IPS-20b (cell line): ENCODE results near the gene PABPC1L.

Experiments
- H3K27ac ChIP-seq: one replicate; pipeline ENCODE4 v1.5.1; 2013; ENCODE audit warnings: low read length
- H3K27me3 ChIP-seq: 2 replicates; pipeline ENCODE4 v1.6.1; 2013; ENCODE audit warnings: mild to moderate bottlenecking, low read length, inconsistent platforms; ENCODE audit not compliant: insufficient read depth
- H3K36me3 ChIP-seq: 2 replicates; pipeline ENCODE4 v1.6.1; 2013; ENCODE audit warnings: low read depth, mild to moderate bottlenecking, inconsistent platforms, low read length, moderate library complexity; ENCODE audit not compliant: insufficient read depth
- H3K4me1 ChIP-seq: 2 replicates; pipeline ENCODE4 v1.6.1; 2013; ENCODE audit warnings: mild to moderate bottlenecking, control low read depth, inconsistent platforms, low read length, moderate library complexity; ENCODE audit not compliant: insufficient read depth
- H3K4me3 ChIP-seq: 2 replicates; pipeline ENCODE4 v1.5.1; 2013; ENCODE audit warnings: mild to moderate bottlenecking, low read length, inconsistent platforms
- H3K9ac ChIP-seq: 2 replicates; pipeline ENCODE4 v1.6.1; 2013; ENCODE audit warnings: low read depth, mild to moderate bottlenecking, inconsistent platforms, low read length, moderate library complexity
- H3K9me3 ChIP-seq: 2 replicates; pipeline ENCODE4 v1.6.1; 2013; ENCODE audit warnings: mild to moderate bottlenecking, low read depth, low read length, inconsistent platforms; ENCODE audit not compliant: insufficient read depth

Gene PABPC1L

DNA sequence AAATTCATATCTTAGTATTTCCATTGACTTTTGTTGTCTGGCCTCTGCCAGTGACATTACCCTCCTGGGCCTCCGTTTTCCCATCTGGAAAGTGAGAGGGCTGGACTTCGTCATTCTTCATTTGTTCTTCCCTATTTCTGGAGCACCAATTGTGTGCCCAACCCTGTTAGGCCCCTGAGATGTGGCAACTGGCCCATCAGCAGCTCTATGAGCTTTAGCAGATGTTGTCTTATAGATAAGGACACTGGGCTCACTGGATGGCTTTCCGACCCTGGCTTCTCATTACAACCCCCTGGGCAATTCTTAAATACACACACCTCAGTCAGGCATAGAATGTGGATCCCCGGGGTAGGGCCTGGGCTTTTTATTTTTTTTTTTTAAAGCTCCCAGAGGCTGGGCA, 14.7 kb downstream of the PABPC1L start:
- H3K9me3 ChIP-seq, result no peaks in the 10 kb centered on the region
- no peak overlapping the region for H3K4me3 ChIP-seq
- no peaks in the 10 kb centered on the region for H3K27me3 ChIP-seq
- H3K27ac ChIP-seq, result no peak overlapping the region
- no peak overlapping the region for H3K9ac ChIP-seq
- peaks cover 49% of the 10 kb centered on the region for H3K36me3 ChIP-seq
- H3K4me1 ChIP-seq, result no peaks in the 10 kb centered on the region

DNA sequence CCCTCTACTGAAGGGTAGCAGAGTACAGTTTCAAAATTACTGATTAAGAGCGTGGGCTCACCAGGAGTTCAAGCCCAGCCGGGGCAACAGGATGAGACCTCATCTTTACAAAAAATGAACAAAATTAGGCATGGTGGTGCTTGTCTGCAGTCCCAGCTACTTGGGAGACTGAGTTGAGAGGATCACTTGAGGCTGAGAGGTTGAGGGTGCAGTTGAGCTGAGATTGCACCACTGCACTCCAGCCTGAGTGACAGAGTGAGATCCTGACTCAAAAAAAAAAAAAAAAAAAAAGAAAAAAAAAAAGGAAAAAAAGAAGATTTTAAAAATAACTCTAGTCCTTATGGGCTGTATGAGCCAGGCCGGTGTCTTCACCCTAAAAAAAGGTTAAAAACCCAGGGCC, 18.7 kb downstream of the PABPC1L start:
- Histone ChIP-seq H3K27me3 (no peaks in the 10 kb centered on the region), H3K36me3 (peaks cover 52% of the 10 kb centered on the region), H3K27ac (no peak overlapping the region), H3K9ac (no peak overlapping the region), H3K9me3 (no peaks in the 10 kb centered on the region), H3K4me1 (no peaks in the 10 kb centered on the region), H3K4me3 (no peak overlapping the region)

DNA sequence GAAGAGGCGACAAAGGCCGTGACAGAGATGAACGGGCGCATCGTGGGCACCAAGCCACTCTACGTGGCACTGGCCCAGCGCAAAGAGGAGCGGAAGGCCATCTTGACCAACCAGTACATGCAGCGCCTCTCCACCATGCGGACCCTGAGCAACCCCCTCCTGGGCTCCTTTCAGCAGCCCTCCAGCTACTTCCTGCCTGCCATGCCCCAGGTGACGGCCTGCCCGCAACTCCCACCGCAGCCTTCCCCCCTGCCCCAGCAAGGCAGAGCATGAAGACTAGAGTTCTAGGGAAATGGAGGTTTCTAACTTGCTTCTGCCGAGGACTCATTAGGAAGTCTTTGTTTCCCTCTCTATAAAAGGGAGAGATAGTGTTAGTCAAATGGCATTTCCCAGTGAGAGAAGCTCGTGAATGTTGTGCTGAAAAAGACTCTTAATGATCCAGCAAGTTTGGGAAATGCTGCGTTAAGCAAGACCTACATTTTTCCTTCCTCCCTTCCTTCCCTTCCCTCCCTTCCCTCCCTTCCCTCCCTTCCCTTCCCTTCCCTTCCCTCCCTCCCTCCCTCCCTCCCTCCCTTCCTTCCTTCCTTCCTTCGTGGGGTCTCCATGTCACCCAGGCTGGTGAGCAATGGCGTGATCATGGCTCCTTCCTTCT, 20.8 kb downstream of the PABPC1L start:
- Histone ChIP-seq H3K4me3 (no peak overlapping the region), H3K9me3 (no peaks in the 10 kb centered on the region), H3K36me3 (peaks cover 52% of the 10 kb centered on the region), H3K4me1 (no peaks in the 10 kb centered on the region), H3K27ac (no peak overlapping the region), H3K9ac (no peak overlapping the region), H3K27me3 (no peaks in the 10 kb centered on the region)

DNA sequence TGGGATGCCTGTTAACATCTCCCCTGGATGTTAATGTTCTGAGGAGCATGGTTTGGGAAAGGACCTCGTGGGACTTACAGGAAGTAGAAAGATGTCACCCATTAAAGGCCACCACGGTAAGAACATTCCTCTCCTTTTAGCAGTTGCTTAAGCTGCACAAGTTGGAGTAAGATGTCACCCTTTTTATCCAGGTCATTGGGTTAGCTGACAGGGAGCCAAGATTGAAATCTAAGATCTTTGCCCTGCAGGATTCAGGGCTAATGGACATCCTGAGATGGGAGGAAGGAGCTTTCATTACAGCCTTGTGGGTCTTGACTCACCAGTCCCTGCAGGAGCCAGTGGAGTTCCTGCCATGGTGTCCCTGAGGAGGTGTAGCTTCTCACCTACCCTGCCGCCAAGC, 22.1 kb downstream of the PABPC1L start:
- no peaks in the 10 kb centered on the region for H3K27me3 ChIP-seq
- H3K9me3 ChIP-seq, result no peaks in the 10 kb centered on the region
- no peaks in the 10 kb centered on the region for H3K4me1 ChIP-seq
- peaks cover 61% of the 10 kb centered on the region for H3K36me3 ChIP-seq
- no peak overlapping the region for H3K9ac ChIP-seq
- no peak overlapping the region for H3K4me3 ChIP-seq
- no peak overlapping the region for H3K27ac ChIP-seq

DNA sequence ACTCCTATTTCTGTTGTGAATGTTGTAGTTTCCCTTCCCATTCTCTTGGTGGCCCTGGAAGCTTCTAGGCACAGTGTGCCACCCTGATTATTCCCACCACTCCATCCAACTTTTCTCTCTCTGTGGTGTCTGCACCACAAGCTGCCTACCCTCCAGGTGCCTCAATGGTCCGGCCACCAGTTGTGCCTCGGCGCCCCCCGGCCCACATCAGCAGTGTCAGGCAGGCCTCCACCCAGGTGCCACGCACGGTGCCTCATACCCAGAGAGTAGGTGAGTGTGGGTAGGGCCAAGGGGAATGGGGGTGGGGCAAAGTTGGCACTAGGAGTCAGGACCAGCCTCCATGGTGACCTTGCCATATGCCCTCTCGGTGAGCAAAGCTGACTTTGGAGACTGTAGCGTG, 23.1 kb downstream of the PABPC1L start:
- Histone ChIP-seq H3K36me3 (peaks cover 71% of the 10 kb centered on the region), H3K4me1 (no peaks in the 10 kb centered on the region), H3K27me3 (no peaks in the 10 kb centered on the region), H3K9me3 (no peaks in the 10 kb centered on the region), H3K9ac (no peak overlapping the region), H3K27ac (no peak overlapping the region), H3K4me3 (no peak overlapping the region)

DNA sequence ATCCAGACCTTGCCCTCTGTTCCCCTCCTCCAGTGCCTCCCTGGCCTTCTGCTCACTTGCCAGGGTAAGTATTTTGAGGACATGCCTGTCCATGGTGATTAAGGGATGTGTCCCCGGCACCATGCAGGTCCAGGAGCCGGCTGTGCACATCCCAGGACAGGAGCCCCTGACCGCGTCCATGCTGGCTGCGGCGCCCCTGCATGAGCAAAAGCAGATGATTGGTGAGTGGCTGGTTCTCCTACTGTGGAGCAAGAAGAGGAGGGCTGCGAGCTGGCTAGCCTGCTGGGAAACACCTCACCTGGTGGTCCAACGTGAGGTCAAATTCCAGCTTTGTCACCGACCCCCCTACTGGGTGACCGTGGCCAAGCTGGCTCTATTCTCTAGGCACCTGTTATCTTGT, 26.6 kb downstream of the PABPC1L start:
- H3K36me3 ChIP-seq, result peaks cover 93% of the 10 kb centered on the region
- H3K9ac ChIP-seq, result no peak overlapping the region
- no peak overlapping the region for H3K27ac ChIP-seq
- H3K4me1 ChIP-seq, result no peaks in the 10 kb centered on the region
- no peaks in the 10 kb centered on the region for H3K9me3 ChIP-seq
- no peaks in the 10 kb centered on the region for H3K27me3 ChIP-seq
- H3K4me3 ChIP-seq, result no peak overlapping the region

DNA sequence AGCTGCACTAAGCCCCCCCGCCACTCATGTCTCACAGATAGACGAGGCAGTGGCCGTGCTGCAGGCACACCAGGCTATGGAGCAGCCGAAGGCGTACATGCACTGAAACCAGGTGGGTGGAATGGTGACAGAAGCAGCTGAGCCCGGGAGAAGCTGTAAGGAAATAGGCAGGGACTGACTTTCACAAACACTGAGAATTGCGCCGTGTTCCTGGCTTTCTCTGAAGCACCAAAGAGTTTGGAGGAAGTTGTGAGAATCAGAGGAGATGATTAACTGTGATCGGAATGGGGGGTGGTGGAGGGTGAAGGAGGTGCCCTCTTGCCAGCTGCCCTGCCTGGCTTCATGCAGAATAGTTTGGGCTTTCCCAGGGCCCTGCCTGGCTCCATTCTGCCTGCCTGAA, 28.8 kb downstream of the PABPC1L start:
- H3K27me3 ChIP-seq, result no peaks in the 10 kb centered on the region
- H3K36me3 ChIP-seq, result peaks cover 96% of the 10 kb centered on the region
- no peaks in the 10 kb centered on the region for H3K9me3 ChIP-seq
- no peak overlapping the region for H3K27ac ChIP-seq
- H3K4me3 ChIP-seq, result no peak overlapping the region
- no peak overlapping the region for H3K9ac ChIP-seq
- no peaks in the 10 kb centered on the region for H3K4me1 ChIP-seq

DNA sequence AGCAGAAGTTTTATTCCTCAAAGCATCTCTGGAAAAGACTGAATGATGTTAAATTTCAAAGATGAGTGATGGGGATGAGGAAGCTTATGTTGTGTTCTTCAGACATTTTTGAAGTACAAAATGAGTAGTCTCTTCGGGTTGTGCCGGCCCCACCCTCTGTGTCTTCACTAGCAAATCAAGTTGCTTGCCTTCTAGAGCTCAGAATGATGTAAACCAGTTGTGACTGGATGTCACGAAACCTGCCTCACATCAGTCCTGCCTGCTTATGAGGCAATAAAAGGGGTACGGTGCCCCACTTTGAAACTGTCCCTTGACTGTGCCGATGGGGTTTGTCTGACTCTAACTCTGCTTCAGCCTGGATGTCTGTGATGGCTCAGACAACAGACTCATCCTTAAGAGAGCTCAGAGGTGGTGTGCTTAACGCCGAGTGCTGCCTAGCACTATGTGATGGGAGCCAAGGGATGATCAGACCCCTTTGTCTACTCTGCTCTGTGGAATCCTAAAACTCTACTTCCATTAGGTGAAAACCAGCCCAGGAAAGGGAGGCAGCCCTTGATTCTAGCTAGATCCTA, 31.3 kb downstream of the PABPC1L start:
- H3K4me1 ChIP-seq, result no peaks in the 10 kb centered on the region
- no peaks in the 10 kb centered on the region for H3K27me3 ChIP-seq
- no peaks in the 10 kb centered on the region for H3K9me3 ChIP-seq
- H3K27ac ChIP-seq, result no peak overlapping the region
- no peak overlapping the region for H3K4me3 ChIP-seq
- H3K36me3 ChIP-seq, result peaks cover 98% of the 10 kb centered on the region
- no peak overlapping the region for H3K9ac ChIP-seq

DNA sequence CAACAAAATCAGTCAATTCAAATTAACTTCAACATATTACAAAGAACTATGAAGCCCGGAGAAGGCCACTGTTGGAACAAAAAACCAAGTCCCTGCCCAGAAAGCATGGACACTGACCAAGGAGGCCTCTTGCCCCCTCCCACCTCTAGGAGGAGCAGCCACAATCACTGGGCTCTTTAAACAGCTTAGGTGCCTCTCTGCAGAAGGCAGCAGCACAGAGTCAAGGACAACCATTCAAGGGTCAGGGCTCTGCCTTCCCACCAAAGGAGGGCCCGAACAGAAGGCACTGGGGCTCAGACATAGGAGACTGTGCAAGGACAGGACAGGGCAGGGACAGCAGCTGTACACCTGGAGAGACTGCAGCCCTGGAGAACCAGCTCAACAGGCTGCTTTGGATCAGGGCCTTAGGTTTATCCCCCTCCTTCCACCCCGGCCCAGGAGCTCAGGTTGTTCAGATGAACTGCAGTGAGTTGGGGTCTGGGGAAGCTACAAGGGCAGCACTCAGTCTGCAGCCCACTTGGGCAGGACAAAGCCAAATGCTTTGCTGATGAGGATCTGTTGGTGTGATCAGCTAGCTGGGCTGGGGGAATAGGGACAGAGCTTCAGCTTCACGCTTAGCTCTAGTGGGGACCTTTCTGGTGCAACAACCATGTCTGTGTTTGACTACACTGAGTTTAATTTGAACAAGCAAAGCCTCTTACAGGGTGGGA, 32.6 kb downstream of the PABPC1L start:
- no peaks in the 10 kb centered on the region for H3K4me1 ChIP-seq
- H3K9ac ChIP-seq, result no peak overlapping the region
- no peak overlapping the region for H3K27ac ChIP-seq
- H3K9me3 ChIP-seq, result no peaks in the 10 kb centered on the region
- H3K36me3 ChIP-seq, result peaks cover 97% of the 10 kb centered on the region
- no peak overlapping the region for H3K4me3 ChIP-seq
- H3K27me3 ChIP-seq, result no peaks in the 10 kb centered on the region

DNA sequence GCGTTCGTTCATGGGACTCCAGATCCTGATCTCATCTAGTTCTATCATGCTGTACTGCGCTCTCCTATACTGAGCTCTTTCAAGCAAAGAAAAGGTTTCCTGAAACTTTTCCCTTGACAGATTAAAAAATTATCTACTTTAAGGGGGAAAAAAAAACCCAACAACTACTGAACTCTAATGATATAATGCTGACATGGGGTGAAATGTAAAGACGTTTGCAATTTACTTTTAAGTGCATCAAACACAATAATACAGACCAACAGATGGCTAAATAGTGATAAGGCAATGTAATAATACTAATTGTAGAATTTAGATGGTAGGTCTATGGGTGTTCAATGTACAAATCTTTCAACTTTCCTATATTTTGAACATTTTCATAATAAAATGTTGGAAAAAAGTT, 34.0 kb downstream of the PABPC1L start:
- H3K27ac ChIP-seq, result no peak overlapping the region
- H3K9me3 ChIP-seq, result no peaks in the 10 kb centered on the region
- peaks cover 98% of the 10 kb centered on the region for H3K36me3 ChIP-seq
- no peak overlapping the region for H3K4me3 ChIP-seq
- no peak overlapping the region for H3K9ac ChIP-seq
- H3K4me1 ChIP-seq, result no peaks in the 10 kb centered on the region
- no peaks in the 10 kb centered on the region for H3K27me3 ChIP-seq

DNA sequence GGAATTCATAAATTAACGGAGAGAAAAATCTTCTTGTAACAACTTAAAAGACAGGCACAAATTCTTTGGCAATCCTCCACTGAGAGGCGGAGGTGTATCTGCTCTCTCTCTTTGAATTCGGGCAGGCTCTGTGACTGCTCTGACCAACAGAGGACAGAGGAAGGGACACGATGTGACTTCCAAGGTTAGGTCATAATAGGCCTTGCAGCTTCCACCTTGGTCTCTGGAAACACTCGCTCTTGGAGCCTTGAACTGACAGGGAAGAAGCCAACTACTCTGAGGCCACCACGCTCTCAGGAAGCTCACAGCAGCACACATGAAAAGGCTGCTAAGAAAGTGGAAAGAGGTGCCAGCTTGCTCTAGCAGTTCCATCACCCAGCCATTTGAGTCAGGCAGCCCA, 35.4 kb downstream of the PABPC1L start:
- Histone ChIP-seq H3K9ac (no peak overlapping the region), H3K27me3 (no peaks in the 10 kb centered on the region), H3K36me3 (peaks cover 99% of the 10 kb centered on the region), H3K27ac (no peak overlapping the region), H3K9me3 (no peaks in the 10 kb centered on the region), H3K4me3 (no peak overlapping the region), H3K4me1 (no peaks in the 10 kb centered on the region)

DNA sequence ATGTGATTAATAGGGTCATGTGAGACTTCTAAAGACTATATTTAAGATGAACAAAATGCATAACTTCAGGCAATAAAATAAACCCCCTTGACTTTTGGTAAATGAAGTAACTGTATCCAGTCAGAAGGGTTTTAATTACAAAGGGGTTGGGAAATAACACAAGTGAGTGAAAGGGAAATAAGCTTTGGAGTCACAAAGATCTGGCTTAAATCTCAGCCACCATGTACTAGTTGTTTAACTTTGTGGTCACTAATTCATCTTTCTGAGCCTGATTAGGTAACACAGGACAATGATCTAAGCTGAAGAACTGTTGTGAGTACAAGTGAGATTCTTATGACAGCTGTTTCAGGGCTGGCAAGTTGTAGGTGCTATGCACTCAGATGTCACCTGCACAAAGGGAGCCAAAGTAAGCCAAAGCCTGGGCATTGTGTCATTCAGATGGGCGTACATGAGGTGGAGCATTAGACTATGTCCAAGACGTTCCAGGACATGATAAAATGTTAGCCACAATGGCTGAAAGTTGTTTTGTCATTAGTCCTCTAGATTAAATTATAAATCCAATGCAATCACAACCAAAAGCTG, 36.5 kb downstream of the PABPC1L start:
- no peak overlapping the region for H3K27ac ChIP-seq
- no peaks in the 10 kb centered on the region for H3K27me3 ChIP-seq
- H3K4me3 ChIP-seq, result no peak overlapping the region
- no peak overlapping the region for H3K9ac ChIP-seq
- H3K9me3 ChIP-seq, result no peaks in the 10 kb centered on the region
- H3K4me1 ChIP-seq, result no peaks in the 10 kb centered on the region
- peaks cover 99% of the 10 kb centered on the region for H3K36me3 ChIP-seq
